ENCODE data around the gene ACSM4. TPM values are rescaled to one million over a fixed set of nuclear protein-coding genes. Genes with fewer than 3 reads are reported as not detected.

ACSM4 gene
- total RNA-seq, 4 donors from 2014 or later, result not detected

- Histone ChIP-seq H3K27me3 (no peaks in the 10 kb centered on the region), H3K36me3 (no peaks in the 10 kb centered on the region), H3K27ac (no peak overlapping the region), H3K4me1 (no peaks in the 10 kb centered on the region), H3K9me3 (no peaks in the 10 kb centered on the region), H3K4me3 (no peak overlapping the region)
- no peak for DNase-seq (ENCODE audit: low spot score in 2 of 2)
- 72 to 74% methylated on average over 5 of the region's 5 CpGs for WGBS, 2 donors
- no peak for TF ChIP-seq CTCF (IDR thresholded peaks at IDR 0.05)
- no peak for TF ChIP-seq POLR2A (IDR thresholded peaks at IDR 0.05)
Observed at GRCh38 chr12:7304456-7304855, 584 bp downstream of the ACSM4 start.

- H3K27me3 ChIP-seq, result no peaks in the 10 kb centered on the region
- H3K9me3 ChIP-seq, result no peaks in the 10 kb centered on the region
- no peak overlapping the region for H3K4me3 ChIP-seq
- no peak overlapping the region for H3K27ac ChIP-seq
- H3K4me1 ChIP-seq, result no peaks in the 10 kb centered on the region
- no peaks in the 10 kb centered on the region for H3K36me3 ChIP-seq
- 87 to 94% methylated on average over 4 of the region's 4 CpGs for WGBS, 2 donors
- TF ChIP-seq POLR2A (IDR thresholded peaks at IDR 0.05) (no peak), EP300 (IDR thresholded peaks at IDR 0.05) (no peak), CTCF (IDR thresholded peaks at IDR 0.05) (no peak)
- DNase-seq (ENCODE audit: low spot score in 2 of 2), result no peak
Observed at GRCh38 chr12:7310070-7310469, 6.2 kb downstream of the ACSM4 start.

GRCh38 chr12:7319930-7320329 is 16.1 kb downstream of the ACSM4 start:
- H3K36me3 ChIP-seq, result no peaks in the 10 kb centered on the region
- H3K27ac ChIP-seq, result no peak overlapping the region
- H3K27me3 ChIP-seq, result no peaks in the 10 kb centered on the region
- H3K9me3 ChIP-seq, result no peaks in the 10 kb centered on the region
- no peak overlapping the region for H3K4me3 ChIP-seq
- no peak for DNase-seq (ENCODE audit: low spot score in 2 of 2)
- WGBS, 2 donors, result 88 to 89% methylated on average over 2 of the region's 2 CpGs
- H3K4me1 ChIP-seq, result no peaks in the 10 kb centered on the region
- TF ChIP-seq POLR2A (IDR thresholded peaks at IDR 0.05) (no peak), EP300 (IDR thresholded peaks at IDR 0.05) (no peak), CTCF (IDR thresholded peaks at IDR 0.05) (no peak)

GRCh38 chr12:7321624-7322023 is 17.8 kb downstream of the ACSM4 start:
- Histone ChIP-seq H3K9me3 (no peaks in the 10 kb centered on the region), H3K36me3 (no peaks in the 10 kb centered on the region), H3K27ac (no peak overlapping the region), H3K4me3 (no peak overlapping the region), H3K27me3 (no peaks in the 10 kb centered on the region), H3K4me1 (no peaks in the 10 kb centered on the region)
- no peak for DNase-seq (ENCODE audit: low spot score in 2 of 2)
- no peak for TF ChIP-seq POLR2A (IDR thresholded peaks at IDR 0.05)
- no peak for TF ChIP-seq EP300 (IDR thresholded peaks at IDR 0.05)
- no peak for TF ChIP-seq CTCF (IDR thresholded peaks at IDR 0.05)
- WGBS, 2 donors, result 76 to 86% methylated on average over 2 of the region's 2 CpGs

- TF ChIP-seq POLR2A (IDR thresholded peaks at IDR 0.05), result no peak
- TF ChIP-seq CTCF (IDR thresholded peaks at IDR 0.05), result no peak
- TF ChIP-seq EP300 (IDR thresholded peaks at IDR 0.05), result no peak
- Histone ChIP-seq H3K36me3 (no peaks in the 10 kb centered on the region), H3K4me3 (no peak overlapping the region), H3K27ac (no peak overlapping the region), H3K4me1 (no peaks in the 10 kb centered on the region), H3K27me3 (no peaks in the 10 kb centered on the region), H3K9me3 (no peaks in the 10 kb centered on the region)
- no peak for DNase-seq (ENCODE audit: low spot score in 2 of 2)
- 83 to 92% methylated on average over 5 of the region's 5 CpGs for WGBS, 2 donors
Observed at GRCh38 chr12:7322599-7322998, 18.7 kb downstream of the ACSM4 start.
